Measurements from ENCODE around the gene NINL. TPM values are rescaled to one million over a fixed set of nuclear protein-coding genes. Genes with fewer than 3 reads are reported as not detected.

NINL gene
- polyA plus RNA-seq, 1 of the 3 experiments (the other 2 are of a cell fraction): 22.5 TPM

DNA sequence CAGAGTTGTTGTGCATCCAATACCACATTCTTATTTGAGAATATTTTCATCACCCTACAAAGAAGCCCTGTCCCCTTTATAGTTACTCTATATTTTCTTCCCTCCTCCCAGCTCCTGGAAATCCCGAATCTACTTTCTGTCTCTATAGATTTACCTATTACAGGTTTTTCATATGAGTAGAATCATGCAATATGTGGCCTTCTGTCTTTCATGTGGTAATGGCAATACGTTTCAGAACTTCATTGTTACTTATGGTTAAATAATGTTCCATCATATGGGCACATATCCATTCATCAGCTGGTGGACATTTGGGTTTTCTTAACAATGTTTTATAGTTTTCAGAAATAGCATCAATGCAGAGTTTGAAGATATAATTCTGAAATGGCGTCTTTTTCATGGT is 160.8 kb downstream of the NINL start:
- H2AFZ ChIP-seq (ENCODE audit: low read depth): no peak overlapping the region
- H3K4me1 ChIP-seq (ENCODE audit: control insufficient read depth in 1 of 2, insufficient read depth in 2 of 2, low read depth in 1 of 2, low read length in 1 of 2): no peaks in the 10 kb centered on the region
- H3K36me3 ChIP-seq (replicated peaks in 1 of 2; ENCODE audit: control insufficient read depth in 1 of 2, insufficient read depth in 2 of 2, low read length in 1 of 2): peaks cover 5 to 34% of the 10 kb centered on the region in 2 experiments
- H3K9ac ChIP-seq: no peak overlapping the region
- TF ChIP-seq CHD2 (IDR thresholded peaks at IDR 0.05; ENCODE audit: low read length, partially characterized antibody) (no peak), EZH2phosphoT487 (IDR thresholded peaks at IDR 0.05; ENCODE audit: borderline replicate concordance, low read depth) (no peak), TCF12 (IDR thresholded peaks at IDR 0.05) (no peak), RFX5 (IDR thresholded peaks at IDR 0.05; ENCODE audit: low read length) (no peak), MAX (IDR thresholded peaks at IDR 0.05; ENCODE audit: low read depth) (no peak), FOXM1 (IDR thresholded peaks at IDR 0.05; ENCODE audit: low read depth) (no peak), FOSL2 (IDR thresholded peaks at IDR 0.05; ENCODE audit: borderline replicate concordance, low read depth) (no peak), NRF1 (IDR thresholded peaks at IDR 0.05; ENCODE audit: low read depth, low read length) (no peak), RAD21 (IDR thresholded peaks at IDR 0.05; ENCODE audit: low read length) (no peak)
- TF ChIP-seq, protein P1, sequence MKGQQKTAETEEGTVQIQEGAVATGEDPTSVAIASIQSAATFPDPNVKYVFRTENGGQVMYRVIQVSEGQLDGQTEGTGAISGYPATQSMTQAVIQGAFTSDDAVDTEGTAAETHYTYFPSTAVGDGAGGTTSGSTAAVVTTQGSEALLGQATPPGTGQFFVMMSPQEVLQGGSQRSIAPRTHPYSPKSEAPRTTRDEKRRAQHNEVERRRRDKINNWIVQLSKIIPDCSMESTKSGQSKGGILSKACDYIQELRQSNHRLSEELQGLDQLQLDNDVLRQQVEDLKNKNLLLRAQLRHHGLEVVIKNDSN (IDR thresholded peaks at IDR 0.05; ENCODE audit: borderline replicate concordance, low read depth): no peak
- TF ChIP-seq, protein P2, sequence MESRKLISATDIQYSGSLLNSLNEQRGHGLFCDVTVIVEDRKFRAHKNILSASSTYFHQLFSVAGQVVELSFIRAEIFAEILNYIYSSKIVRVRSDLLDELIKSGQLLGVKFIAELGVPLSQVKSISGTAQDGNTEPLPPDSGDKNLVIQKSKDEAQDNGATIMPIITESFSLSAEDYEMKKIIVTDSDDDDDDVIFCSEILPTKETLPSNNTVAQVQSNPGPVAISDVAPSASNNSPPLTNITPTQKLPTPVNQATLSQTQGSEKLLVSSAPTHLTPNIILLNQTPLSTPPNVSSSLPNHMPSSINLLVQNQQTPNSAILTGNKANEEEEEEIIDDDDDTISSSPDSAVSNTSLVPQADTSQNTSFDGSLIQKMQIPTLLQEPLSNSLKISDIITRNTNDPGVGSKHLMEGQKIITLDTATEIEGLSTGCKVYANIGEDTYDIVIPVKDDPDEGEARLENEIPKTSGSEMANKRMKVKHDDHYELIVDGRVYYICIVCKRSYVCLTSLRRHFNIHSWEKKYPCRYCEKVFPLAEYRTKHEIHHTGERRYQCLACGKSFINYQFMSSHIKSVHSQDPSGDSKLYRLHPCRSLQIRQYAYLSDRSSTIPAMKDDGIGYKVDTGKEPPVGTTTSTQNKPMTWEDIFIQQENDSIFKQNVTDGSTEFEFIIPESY (IDR thresholded peaks at IDR 0.05; ENCODE audit: borderline replicate concordance, low read depth): no peak
- H3F3A ChIP-seq (replicated peaks; ENCODE audit: insufficient read depth): peaks cover 7% of the 10 kb centered on the region
- no peak overlapping the region for H3K4me3 ChIP-seq (ENCODE audit: low read depth in 2 of 2, low read length in 1 of 2)
- ChIA-PET POLR2A (no interaction called here), CTCF (no interaction called here)
- no peak overlapping the region for H3K27ac ChIP-seq (ENCODE audit: low read depth in 2 of 2, low read length in 1 of 2)
- no peaks in the 10 kb centered on the region for H4K20me1 ChIP-seq (ENCODE audit: insufficient read depth)
- no peaks in the 10 kb centered on the region for H3K9me2 ChIP-seq
- no peak for DNase-seq
- no peaks in the 10 kb centered on the region for H3K79me2 ChIP-seq (ENCODE audit: insufficient read depth)
- no peaks in the 10 kb centered on the region for H3K9me3 ChIP-seq
- no peak overlapping the region for H3K4me2 ChIP-seq
- H3K27me3 ChIP-seq (ENCODE audit: insufficient read depth): no peaks in the 10 kb centered on the region
- WGBS (ENCODE audit: low lambda C conversion rate): 94% methylated on average over 3 of the region's 3 CpGs

GRCh38 chr20:25422032-25422431 is 163.3 kb downstream of the NINL start:
- Histone ChIP-seq H4K20me1 (ENCODE audit: insufficient read depth) (no peaks in the 10 kb centered on the region), H3K9me2 (no peaks in the 10 kb centered on the region), H3K4me3 (ENCODE audit: low read depth in 2 of 2, low read length in 1 of 2) (no peak overlapping the region), H3K27ac (ENCODE audit: low read depth in 2 of 2, low read length in 1 of 2) (no peak overlapping the region), H3F3A (replicated peaks; ENCODE audit: insufficient read depth) (peaks cover 8% of the 10 kb centered on the region), H2AFZ (ENCODE audit: low read depth) (no peak overlapping the region), H3K36me3 (replicated peaks in 1 of 2; ENCODE audit: control insufficient read depth in 1 of 2, insufficient read depth in 2 of 2, low read length in 1 of 2) (peaks cover 6 to 33% of the 10 kb centered on the region in 2 experiments), H3K4me1 (ENCODE audit: control insufficient read depth in 1 of 2, insufficient read depth in 2 of 2, low read depth in 1 of 2, low read length in 1 of 2) (no peaks in the 10 kb centered on the region), H3K4me2 (no peak overlapping the region), H3K27me3 (ENCODE audit: insufficient read depth) (no peaks in the 10 kb centered on the region), H3K9me3 (no peaks in the 10 kb centered on the region), H3K9ac (no peak overlapping the region), H3K79me2 (ENCODE audit: insufficient read depth) (peaks cover 5% of the 10 kb centered on the region; the same call in 1 of the 2 replicates)
- DNase-seq: no peak
- POLR2A ChIA-PET: no interaction called here
- CTCF ChIA-PET: interaction anchor here (1.3 kb wide), 1 partner anchor 12 kb away, joined by 3 read pairs; no protein-coding TSS in a partner anchor
- WGBS (ENCODE audit: low lambda C conversion rate): 90% methylated on average over 4 of the region's 4 CpGs
- no peak for TF ChIP-seq RCOR1 (IDR thresholded peaks at IDR 0.05; ENCODE audit: low read length)
- TF ChIP-seq MEF2A (IDR thresholded peaks at IDR 0.05; ENCODE audit: borderline replicate concordance, low read depth): no peak
- TF ChIP-seq ELF1 (IDR thresholded peaks at IDR 0.05): no peak

Measured in SK-N-SH (cell line).